A549 (cell line): ENCODE measurements around the gene CCR2.

ENCODE experiments used
- CHD4 ChIP-seq: fragments of 200-600 bp; sonication (generic); IDR thresholded peaks from 2 replicates; pipeline ENCODE4 v1.6.1; 2016; ENCODE audit warnings: antibody characterized with exemption, mild to moderate bottlenecking, borderline replicate concordance
- CTCF ChIP-seq: fragments of >200 bp; sonication (Bioruptor Twin); formaldehyde crosslinking; IDR thresholded peaks from 3 replicates; pipeline ENCODE4 v1.5.1; 2016
- PHF8 ChIP-seq: fragments of 200-600 bp; sonication (generic); IDR thresholded peaks from 2 replicates; pipeline ENCODE4 v1.6.1; 2016; ENCODE audit warnings: low read depth, mild to moderate bottlenecking, antibody characterized with exemption, moderate library complexity, borderline replicate concordance

- TF ChIP-seq CTCF = no peak
- TF ChIP-seq PHF8 = no peak
- TF ChIP-seq CHD4 = no peak
These were observed 30.0 kb downstream of the CCR2 start for GRCh38 chr3:46383951-46384330.
